WERI-Rb-1 (cell line): ENCODE measurements around the gene HTT.

ENCODE experiments used
- DNase-seq: peaks from one replicate; pipeline ENCODE4 v3.0.0-alpha.2; 2020
- H3K27ac ChIP-seq: fragments of 250-450 bp; sonication (Bioruptor Pico); 2 replicates; pipeline ENCODE4 v1.5.1; 2020; ENCODE audit warnings: mild to moderate bottlenecking, moderate library complexity
- H3K27me3 ChIP-seq: fragments of 250-450 bp; sonication (Bioruptor Pico); 2 replicates; pipeline ENCODE4 v1.5.1; 2021; ENCODE audit warnings: mild to moderate bottlenecking, low read depth, moderate library complexity; ENCODE audit not compliant: insufficient read depth, severe bottlenecking
- H3K36me3 ChIP-seq: fragments of 250-450 bp; sonication (Bioruptor Pico); 2 replicates; pipeline ENCODE4 v1.5.1; 2020; ENCODE audit warnings: mild to moderate bottlenecking, moderate library complexity
- H3K4me3 ChIP-seq: 2 replicates; pipeline ENCODE4 v1.5.1; 2011; ENCODE audit warnings: low read depth, mild to moderate bottlenecking, control low read depth, low read length
- H3K9me3 ChIP-seq: fragments of 250-450 bp; sonication (Bioruptor Pico); 2 replicates; pipeline ENCODE4 v1.5.1; 2021; ENCODE audit warnings: mild to moderate bottlenecking, moderate library complexity; ENCODE audit not compliant: severe bottlenecking
- TF ChIP-seq, protein P1 (sequence below): IDR thresholded peaks from 2 replicates; pipeline ENCODE4 v1.5.1; 2011; ENCODE audit warnings: low read depth, mild to moderate bottlenecking, control low read depth, inconsistent platforms, low read length

Gene HTT

GRCh38 chr4:3286335-3287175 is 212.1 kb downstream of the HTT start:
- DNase-seq: no peak
- Histone ChIP-seq H3K36me3 (no peaks in the 10 kb centered on the region), H3K9me3 (peaks cover 6% of the 10 kb centered on the region), H3K27me3 (no peaks in the 10 kb centered on the region), H3K27ac (no peak overlapping the region), H3K4me3 (no peak overlapping the region)
- TF ChIP-seq, protein P1, sequence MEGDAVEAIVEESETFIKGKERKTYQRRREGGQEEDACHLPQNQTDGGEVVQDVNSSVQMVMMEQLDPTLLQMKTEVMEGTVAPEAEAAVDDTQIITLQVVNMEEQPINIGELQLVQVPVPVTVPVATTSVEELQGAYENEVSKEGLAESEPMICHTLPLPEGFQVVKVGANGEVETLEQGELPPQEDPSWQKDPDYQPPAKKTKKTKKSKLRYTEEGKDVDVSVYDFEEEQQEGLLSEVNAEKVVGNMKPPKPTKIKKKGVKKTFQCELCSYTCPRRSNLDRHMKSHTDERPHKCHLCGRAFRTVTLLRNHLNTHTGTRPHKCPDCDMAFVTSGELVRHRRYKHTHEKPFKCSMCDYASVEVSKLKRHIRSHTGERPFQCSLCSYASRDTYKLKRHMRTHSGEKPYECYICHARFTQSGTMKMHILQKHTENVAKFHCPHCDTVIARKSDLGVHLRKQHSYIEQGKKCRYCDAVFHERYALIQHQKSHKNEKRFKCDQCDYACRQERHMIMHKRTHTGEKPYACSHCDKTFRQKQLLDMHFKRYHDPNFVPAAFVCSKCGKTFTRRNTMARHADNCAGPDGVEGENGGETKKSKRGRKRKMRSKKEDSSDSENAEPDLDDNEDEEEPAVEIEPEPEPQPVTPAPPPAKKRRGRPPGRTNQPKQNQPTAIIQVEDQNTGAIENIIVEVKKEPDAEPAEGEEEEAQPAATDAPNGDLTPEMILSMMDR: no peak

GRCh38 chr4:3287271-3287971 is 212.9 kb downstream of the HTT start:
- Histone ChIP-seq H3K36me3 (no peaks in the 10 kb centered on the region), H3K27me3 (no peaks in the 10 kb centered on the region), H3K9me3 (no peaks in the 10 kb centered on the region), H3K4me3 (no peak overlapping the region), H3K27ac (no peak overlapping the region)
- TF ChIP-seq, protein P1: no peak
- no peak for DNase-seq

DNA sequence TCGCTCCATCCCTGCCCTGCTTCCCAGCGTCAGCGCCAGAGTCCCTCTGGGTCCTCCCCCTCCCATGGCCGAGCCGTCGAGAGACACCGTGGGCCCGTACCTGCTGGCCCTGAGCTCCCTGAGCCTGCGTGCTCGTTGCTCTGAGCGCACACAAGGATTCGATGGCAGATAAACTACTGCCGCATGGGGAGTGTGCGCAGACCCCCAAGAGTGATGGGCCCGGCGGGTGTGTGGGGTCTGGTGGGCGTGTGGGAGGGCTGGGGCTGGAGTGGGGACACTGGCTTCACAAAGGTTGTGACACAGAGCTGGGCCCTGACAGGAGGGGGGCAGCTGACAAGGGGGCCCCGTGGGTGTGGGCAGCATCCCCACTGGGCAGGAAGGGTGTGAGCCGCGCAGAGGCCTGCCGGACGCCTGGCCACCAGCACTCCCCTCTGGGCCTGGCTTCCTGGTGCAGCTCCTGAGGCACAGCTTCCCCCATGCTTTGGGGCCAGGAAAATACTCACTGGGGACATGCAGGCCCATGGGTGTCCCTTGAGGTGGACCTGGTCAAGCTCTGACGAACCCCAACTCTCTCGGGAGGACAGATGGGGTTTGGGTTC is 213.6 kb downstream of the HTT start:
- TF ChIP-seq, protein P1: no peak
- Histone ChIP-seq H3K9me3 (no peaks in the 10 kb centered on the region), H3K27ac (no peak overlapping the region), H3K4me3 (no peak overlapping the region), H3K36me3 (no peaks in the 10 kb centered on the region), H3K27me3 (no peaks in the 10 kb centered on the region)
- no peak for DNase-seq

DNA sequence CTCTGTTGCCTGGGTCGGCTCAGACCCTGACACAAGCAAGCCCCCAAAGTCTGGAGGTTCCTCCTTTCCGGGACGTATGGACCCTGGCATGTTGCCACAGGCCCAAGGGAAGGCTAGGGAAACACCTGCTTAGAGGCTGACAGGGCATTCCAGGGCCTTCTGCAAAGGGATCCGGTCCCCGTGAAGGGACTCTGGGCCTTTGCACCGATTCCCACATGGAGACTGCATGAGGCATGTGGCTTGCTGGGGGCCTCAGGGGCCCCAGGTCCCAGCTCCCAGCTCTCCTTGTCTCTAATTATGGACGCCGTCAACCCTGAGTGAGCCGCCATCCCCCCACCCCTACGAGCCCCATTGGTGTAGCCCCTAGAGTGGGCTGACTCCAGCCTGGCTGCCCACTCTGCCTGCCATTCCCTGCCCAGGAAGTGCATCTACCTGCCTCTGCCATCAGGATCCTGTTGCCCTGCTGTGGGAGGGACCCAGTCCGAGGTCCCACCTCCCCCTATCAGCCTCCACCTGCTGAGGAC is 214.2 kb downstream of the HTT start:
- Histone ChIP-seq H3K27me3 (no peaks in the 10 kb centered on the region), H3K4me3 (no peak overlapping the region), H3K36me3 (no peaks in the 10 kb centered on the region), H3K27ac (no peak overlapping the region), H3K9me3 (no peaks in the 10 kb centered on the region)
- DNase-seq: no peak
- TF ChIP-seq, protein P1: no peak

- TF ChIP-seq, protein P1: no peak
- no peak for DNase-seq
- no peaks in the 10 kb centered on the region for H3K9me3 ChIP-seq
- no peaks in the 10 kb centered on the region for H3K27me3 ChIP-seq
- H3K27ac ChIP-seq: no peak overlapping the region
- peaks cover 5% of the 10 kb centered on the region; the same call in 1 of the 2 replicates for H3K36me3 ChIP-seq
- no peak overlapping the region for H3K4me3 ChIP-seq
Observed at GRCh38 chr4:3290476-3290875, 216.0 kb downstream of the HTT start.
